MCF 10A (cell line): ENCODE measurements around the gene PROZ. TPM values are rescaled to one million over a fixed set of nuclear protein-coding genes. Genes with fewer than 3 reads are reported as not detected.

Source experiments
- BruUV-seq: library from RNA; stranded (reverse); fragments of 400-500 nt; replicated peaks from 2 replicates; lab custom pipeline; 2021; lab: Mats Ljungman, UMichigan
- CTCF ChIA-PET: fragments of 300-600 bp; sonication (Branson Sonifier 250); formaldehyde crosslinking; extraction: SDS; loops from one replicate; lab custom pipeline; 2021; ENCODE audit warnings: antibody characterized with exemption, inconsistent platforms; lab: Yijun Ruan, JAX
- POLR2A ChIA-PET: fragments of 300-600, 350-650 bp; sonication (Branson Sonifier 250); formaldehyde crosslinking; extraction: SDS; loops from one replicate; lab custom pipeline; 2020; ENCODE audit warnings: antibody characterized with exemption, inconsistent platforms; lab: Yijun Ruan, JAX
- DNase-seq: peaks from one replicate; pipeline ENCODE4 v3.0.0-alpha.2; 2018; ENCODE audit not compliant: unreplicated experiment
- H3K27ac Mint-ChIP-seq: one replicate; pipeline ENCODE4 v1.8.0; 2022; ENCODE audit warnings: mild to moderate bottlenecking, low read depth, mixed read lengths; ENCODE audit not compliant: unreplicated experiment
- H3K27me3 Mint-ChIP-seq: one replicate; pipeline ENCODE4 v1.8.0; 2022; ENCODE audit warnings: mixed read lengths; ENCODE audit not compliant: insufficient read depth, unreplicated experiment
- H3K36me3 Mint-ChIP-seq: one replicate; pipeline ENCODE4 v1.8.0; 2022; ENCODE audit warnings: mild to moderate bottlenecking, moderate library complexity, mixed read lengths; ENCODE audit not compliant: insufficient read depth, unreplicated experiment
- H3K4me1 Mint-ChIP-seq: one replicate; pipeline ENCODE4 v1.8.0; 2022; ENCODE audit warnings: mixed read lengths; ENCODE audit not compliant: insufficient read depth, unreplicated experiment
- H3K4me3 Mint-ChIP-seq: one replicate; pipeline ENCODE4 v1.8.0; 2022; ENCODE audit warnings: mild to moderate bottlenecking, moderate library complexity, mixed read lengths; ENCODE audit not compliant: unreplicated experiment
- H3K9me3 Mint-ChIP-seq: one replicate; pipeline ENCODE4 v1.8.0; 2022; ENCODE audit warnings: mixed read lengths; ENCODE audit not compliant: unreplicated experiment
- CTCF ChIP-seq: fragments of 200-600 bp; IDR thresholded peaks from one replicate; pipeline ENCODE4 v1.8.0; 2022; ENCODE audit warnings: antibody characterized with exemption, mild to moderate bottlenecking; ENCODE audit not compliant: unreplicated experiment
- intact Hi-C: fragments of 100-400 bp; cut with micrococcal nuclease; formaldehyde crosslinking; loops from 2 replicates; pipeline ENCODE4 v1.14.1; 2022
- total RNA-seq: library from RNA; stranded (reverse); gene quantifications from 2 replicates; pipeline ENCODE4 v1.2.3, GENCODE V29; 2022

The PROZ gene
- total RNA-seq, 1 experiment from 2014 or later = not detected

- H3K9me3 Mint-ChIP-seq = no peaks in the 10 kb centered on the region
- ChIA-PET POLR2A (no interaction called here), CTCF (no interaction called here)
- intact Hi-C loops = no loop called here
- no peak for DNase-seq
- H3K27ac Mint-ChIP-seq = no peak overlapping the region
- no peak overlapping the region for H3K4me3 Mint-ChIP-seq
- H3K36me3 Mint-ChIP-seq = no peaks in the 10 kb centered on the region
- no TSS peak for BruUV-seq
- no peaks in the 10 kb centered on the region for H3K4me1 Mint-ChIP-seq
- H3K27me3 Mint-ChIP-seq = peaks cover 19% of the 10 kb centered on the region
- TF ChIP-seq CTCF = no peak
These were observed 19.5 kb upstream of the PROZ start for GRCh38 chr13:113138792-113139551.

- Mint-ChIP-seq H3K27ac (no peak overlapping the region), H3K27me3 (peaks cover 13% of the 10 kb centered on the region), H3K36me3 (no peaks in the 10 kb centered on the region), H3K4me3 (no peak overlapping the region), H3K4me1 (no peaks in the 10 kb centered on the region), H3K9me3 (no peaks in the 10 kb centered on the region)
- POLR2A ChIA-PET = no interaction called here
- intact Hi-C loops = no loop called here
- CTCF ChIA-PET = no interaction called here
- BruUV-seq = no TSS peak
- no peak for TF ChIP-seq CTCF
- DNase-seq = no peak
These were observed 18.9 kb upstream of the PROZ start for GRCh38 chr13:113139577-113139976.

GRCh38 chr13:113140677-113141600, 17.5 kb upstream of the PROZ start:
- H3K4me3 Mint-ChIP-seq = no peak overlapping the region
- H3K27me3 Mint-ChIP-seq = peaks cover 21% of the 10 kb centered on the region
- no peak for TF ChIP-seq CTCF
- no peaks in the 10 kb centered on the region for H3K9me3 Mint-ChIP-seq
- H3K4me1 Mint-ChIP-seq = no peaks in the 10 kb centered on the region
- intact Hi-C loops = no loop called here
- no TSS peak for BruUV-seq
- POLR2A ChIA-PET = no interaction called here
- no peak for DNase-seq
- H3K27ac Mint-ChIP-seq = no peak overlapping the region
- no peaks in the 10 kb centered on the region for H3K36me3 Mint-ChIP-seq
- CTCF ChIA-PET = no interaction called here

- Mint-ChIP-seq H3K27me3 (peaks cover 28% of the 10 kb centered on the region), H3K36me3 (no peaks in the 10 kb centered on the region), H3K4me3 (no peak overlapping the region), H3K27ac (no peak overlapping the region), H3K4me1 (no peaks in the 10 kb centered on the region), H3K9me3 (no peaks in the 10 kb centered on the region)
- intact Hi-C loops = no loop called here
- BruUV-seq = no TSS peak
- DNase-seq = no peak
- no peak for TF ChIP-seq CTCF
- POLR2A ChIA-PET = no interaction called here
- CTCF ChIA-PET = no interaction called here
These were observed 16.9 kb upstream of the PROZ start for GRCh38 chr13:113141601-113141970.
